Suprapubic skin (tissue), 4 donors: ENCODE data around the gene ZCCHC4. TPM values are rescaled to one million over a fixed set of nuclear protein-coding genes. Genes with fewer than 3 reads are reported as not detected.
"Not testable (repeated sequence)": the region's sequence is repeated elsewhere in the genome, so short reads cannot be mapped to it uniquely, and the experiment has no call there.

Source experiments
- DNase-seq, 2 donors: peaks; one replicate each; pipeline ENCODE4 v3.0.0-alpha.2; 2019; ENCODE audit warnings: low spot score in 2 of 2
- H3K27ac ChIP-seq: fragments of 200-600 bp; sonication (generic); one replicate; pipeline ENCODE4 v1.5.1; 2019
- H3K27me3 ChIP-seq: fragments of 200-600 bp; sonication (generic); one replicate; pipeline ENCODE4 v1.5.1; 2019
- H3K36me3 ChIP-seq: fragments of 200-600 bp; sonication (generic); one replicate; pipeline ENCODE4 v1.5.1; 2019
- H3K4me1 ChIP-seq: fragments of 200-600 bp; sonication (generic); one replicate; pipeline ENCODE4 v1.5.1; 2019
- H3K4me3 ChIP-seq: fragments of 200-600 bp; sonication (generic); one replicate; pipeline ENCODE4 v1.5.1; 2019; ENCODE audit warnings: mild to moderate bottlenecking
- H3K9me3 ChIP-seq: fragments of 200-600 bp; sonication (generic); one replicate; pipeline ENCODE4 v1.5.1; 2019
- EP300 ChIP-seq: sonication (generic); formaldehyde crosslinking; IDR thresholded peaks from one replicate; pipeline ENCODE4 v1.6.1; 2017; ENCODE audit warnings: antibody characterized with exemption
- POLR2A ChIP-seq, 2 donors: fragments of 450-650 bp; IDR thresholded peaks; one replicate each; pipeline ENCODE4 v1.6.1; 2017; ENCODE audit warnings: antibody characterized with exemption in 2 of 2, mild to moderate bottlenecking in 2 of 2, moderate library complexity in 2 of 2
- POLR2AphosphoS5 ChIP-seq, 3 donors: sonication (generic); formaldehyde crosslinking; IDR thresholded peaks; one replicate each; pipeline ENCODE4 v1.6.1; 2017; ENCODE audit warnings: antibody characterized with exemption in 3 of 3
- WGBS: methylation state at CpG from one replicate; pipeline ENCODE4 v1.1.5; 2018; 5-methylcytosine and 5-hydroxymethylcytosine counted together
- total RNA-seq, 4 donors: library from RNA; depleted of rRNA; stranded (reverse); fragments of >200 nt; gene quantifications; one replicate each; pipeline ENCODE4 v1.1.0, GENCODE V29; 2016
- TF ChIP-seq, protein P1 (sequence below), 2 donors: fragments of 200-600 bp in 1 of 2; fragments of 450-650 bp in 1 of 2; sonication (generic) in 1 of 2; IDR thresholded peaks; one replicate each; pipeline ENCODE4 v1.5.1; 2016 to 2019; ENCODE audit warnings: antibody characterized with exemption in 2 of 2, mild to moderate bottlenecking in 1 of 2, moderate library complexity in 1 of 2

ZCCHC4 gene
- total RNA-seq, 4 donors from 2014 or later: 7.2 to 20.0 (median 11.2) TPM

DNA sequence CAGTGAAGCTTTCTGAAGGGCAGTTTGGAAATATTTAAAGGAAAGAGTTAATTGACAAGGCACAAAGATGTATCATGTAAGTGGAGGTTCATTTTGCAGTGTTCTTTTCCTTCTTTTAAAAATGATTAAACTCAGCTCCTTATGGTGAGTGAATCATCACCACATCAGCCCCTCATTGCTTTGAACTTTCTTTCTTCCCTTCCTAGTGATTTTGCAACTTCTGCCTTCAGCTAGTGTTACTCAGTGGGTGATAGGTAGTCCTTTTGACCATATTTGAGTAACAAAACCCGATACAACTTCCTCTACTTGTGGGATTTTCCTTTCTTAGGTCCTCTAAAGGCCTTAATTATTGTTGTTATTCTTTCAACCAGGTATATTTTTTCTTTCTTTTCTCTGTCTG, 8.2 kb downstream of the ZCCHC4 start:
- peaks cover 39% of the 10 kb centered on the region for H3K36me3 ChIP-seq
- H3K4me1 ChIP-seq: no peaks in the 10 kb centered on the region
- no peak overlapping the region for H3K4me3 ChIP-seq
- no peak overlapping the region for H3K27ac ChIP-seq
- H3K27me3 ChIP-seq: no peaks in the 10 kb centered on the region
- TF ChIP-seq POLR2A (IDR thresholded peaks at IDR 0.05): no peak
- TF ChIP-seq, protein P1, sequence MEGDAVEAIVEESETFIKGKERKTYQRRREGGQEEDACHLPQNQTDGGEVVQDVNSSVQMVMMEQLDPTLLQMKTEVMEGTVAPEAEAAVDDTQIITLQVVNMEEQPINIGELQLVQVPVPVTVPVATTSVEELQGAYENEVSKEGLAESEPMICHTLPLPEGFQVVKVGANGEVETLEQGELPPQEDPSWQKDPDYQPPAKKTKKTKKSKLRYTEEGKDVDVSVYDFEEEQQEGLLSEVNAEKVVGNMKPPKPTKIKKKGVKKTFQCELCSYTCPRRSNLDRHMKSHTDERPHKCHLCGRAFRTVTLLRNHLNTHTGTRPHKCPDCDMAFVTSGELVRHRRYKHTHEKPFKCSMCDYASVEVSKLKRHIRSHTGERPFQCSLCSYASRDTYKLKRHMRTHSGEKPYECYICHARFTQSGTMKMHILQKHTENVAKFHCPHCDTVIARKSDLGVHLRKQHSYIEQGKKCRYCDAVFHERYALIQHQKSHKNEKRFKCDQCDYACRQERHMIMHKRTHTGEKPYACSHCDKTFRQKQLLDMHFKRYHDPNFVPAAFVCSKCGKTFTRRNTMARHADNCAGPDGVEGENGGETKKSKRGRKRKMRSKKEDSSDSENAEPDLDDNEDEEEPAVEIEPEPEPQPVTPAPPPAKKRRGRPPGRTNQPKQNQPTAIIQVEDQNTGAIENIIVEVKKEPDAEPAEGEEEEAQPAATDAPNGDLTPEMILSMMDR (IDR thresholded peaks at IDR 0.05): no peak
- TF ChIP-seq POLR2AphosphoS5 (IDR thresholded peaks at IDR 0.05): no peak
- TF ChIP-seq EP300: no peak
- no peaks in the 10 kb centered on the region for H3K9me3 ChIP-seq
- WGBS: 79% methylated on average over 1 of the region's 1 CpG
- DNase-seq: no peak

DNA sequence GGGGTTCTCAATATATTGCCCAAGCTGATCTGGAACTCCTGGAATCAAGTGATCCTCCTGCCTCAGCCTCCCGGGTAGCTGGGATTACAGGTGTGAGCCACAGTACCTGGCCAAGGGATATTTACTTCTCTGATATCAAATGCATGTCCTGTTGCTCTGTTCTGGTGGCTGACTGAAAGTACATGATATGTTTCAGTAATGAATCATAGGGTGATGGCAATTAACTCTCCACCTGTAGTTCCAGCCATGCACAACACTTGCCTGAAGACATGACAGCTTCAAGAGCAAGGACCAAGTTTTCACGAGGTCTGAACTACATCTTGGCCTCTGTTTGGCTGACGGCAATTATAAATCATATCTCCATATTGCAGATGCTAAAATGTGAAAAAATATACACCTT, 9.1 kb downstream of the ZCCHC4 start:
- Histone ChIP-seq H3K27me3 (no peaks in the 10 kb centered on the region), H3K4me1 (no peaks in the 10 kb centered on the region), H3K36me3 (peaks cover 31% of the 10 kb centered on the region), H3K4me3 (no peak overlapping the region), H3K27ac (no peak overlapping the region), H3K9me3 (no peaks in the 10 kb centered on the region)
- no peak for DNase-seq
- 76% methylated on average over 3 of the region's 3 CpGs for WGBS
- TF ChIP-seq, protein P1 (IDR thresholded peaks at IDR 0.05): no peak
- TF ChIP-seq EP300: no peak
- TF ChIP-seq POLR2A (IDR thresholded peaks at IDR 0.05): no peak
- no peak for TF ChIP-seq POLR2AphosphoS5 (IDR thresholded peaks at IDR 0.05)

DNA sequence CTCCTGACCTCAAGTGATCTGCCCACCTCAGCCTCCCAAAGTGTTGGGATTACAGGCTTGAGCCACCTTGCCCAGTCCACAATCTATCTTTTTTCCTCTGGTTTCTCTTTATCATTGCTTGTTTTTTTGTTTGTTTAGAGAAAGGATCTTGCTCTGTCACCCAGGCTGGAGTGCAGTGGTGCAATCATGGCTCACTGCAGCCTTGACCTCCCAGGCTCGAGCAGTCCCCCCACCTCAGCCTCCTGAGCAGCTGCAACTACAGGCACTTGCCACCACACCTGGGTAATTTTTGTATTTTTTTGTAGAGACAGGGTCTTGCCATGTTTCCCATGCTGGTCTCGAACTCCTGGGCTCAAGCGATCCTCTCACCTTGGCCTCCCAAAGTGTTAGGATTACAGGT, 15.9 kb downstream of the ZCCHC4 start:
- WGBS: 97% methylated on average over 3 of the region's 3 CpGs
- H3K27me3 ChIP-seq, H3K4me1 ChIP-seq, H3K27ac ChIP-seq, H3K36me3 ChIP-seq, DNase-seq, H3K4me3 ChIP-seq, H3K9me3 ChIP-seq: not testable (repeated sequence)

DNA sequence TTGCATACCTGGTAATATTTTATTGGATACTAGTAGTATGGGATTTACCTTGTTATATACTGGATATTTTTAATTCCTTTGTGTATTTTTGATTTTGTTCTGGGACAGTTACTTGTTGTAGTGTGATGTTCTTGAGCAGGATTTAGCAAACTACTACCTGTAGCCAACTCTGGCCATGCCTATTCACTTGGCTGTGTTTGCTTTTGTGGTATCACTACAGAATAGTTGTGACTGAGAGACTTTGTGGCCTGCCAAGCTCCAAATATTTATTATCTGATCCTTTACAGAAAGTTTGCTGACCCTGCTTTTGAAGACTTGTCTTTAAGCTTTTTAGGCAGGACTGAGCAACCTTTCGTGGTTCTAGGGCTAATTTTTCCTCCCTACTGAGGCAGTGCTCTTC, 17.8 kb downstream of the ZCCHC4 start:
- DNase-seq: no peak
- Histone ChIP-seq H3K9me3 (no peaks in the 10 kb centered on the region), H3K4me3 (no peak overlapping the region), H3K4me1 (no peaks in the 10 kb centered on the region), H3K27me3 (no peaks in the 10 kb centered on the region), H3K36me3 (peaks cover 7% of the 10 kb centered on the region), H3K27ac (no peak overlapping the region)
- TF ChIP-seq POLR2A (IDR thresholded peaks at IDR 0.05): no peak
- TF ChIP-seq, protein P1 (IDR thresholded peaks at IDR 0.05): no peak
- TF ChIP-seq EP300: no peak
- TF ChIP-seq POLR2AphosphoS5 (IDR thresholded peaks at IDR 0.05): no peak
- WGBS: 100% methylated on average over 1 of the region's 1 CpG

DNA sequence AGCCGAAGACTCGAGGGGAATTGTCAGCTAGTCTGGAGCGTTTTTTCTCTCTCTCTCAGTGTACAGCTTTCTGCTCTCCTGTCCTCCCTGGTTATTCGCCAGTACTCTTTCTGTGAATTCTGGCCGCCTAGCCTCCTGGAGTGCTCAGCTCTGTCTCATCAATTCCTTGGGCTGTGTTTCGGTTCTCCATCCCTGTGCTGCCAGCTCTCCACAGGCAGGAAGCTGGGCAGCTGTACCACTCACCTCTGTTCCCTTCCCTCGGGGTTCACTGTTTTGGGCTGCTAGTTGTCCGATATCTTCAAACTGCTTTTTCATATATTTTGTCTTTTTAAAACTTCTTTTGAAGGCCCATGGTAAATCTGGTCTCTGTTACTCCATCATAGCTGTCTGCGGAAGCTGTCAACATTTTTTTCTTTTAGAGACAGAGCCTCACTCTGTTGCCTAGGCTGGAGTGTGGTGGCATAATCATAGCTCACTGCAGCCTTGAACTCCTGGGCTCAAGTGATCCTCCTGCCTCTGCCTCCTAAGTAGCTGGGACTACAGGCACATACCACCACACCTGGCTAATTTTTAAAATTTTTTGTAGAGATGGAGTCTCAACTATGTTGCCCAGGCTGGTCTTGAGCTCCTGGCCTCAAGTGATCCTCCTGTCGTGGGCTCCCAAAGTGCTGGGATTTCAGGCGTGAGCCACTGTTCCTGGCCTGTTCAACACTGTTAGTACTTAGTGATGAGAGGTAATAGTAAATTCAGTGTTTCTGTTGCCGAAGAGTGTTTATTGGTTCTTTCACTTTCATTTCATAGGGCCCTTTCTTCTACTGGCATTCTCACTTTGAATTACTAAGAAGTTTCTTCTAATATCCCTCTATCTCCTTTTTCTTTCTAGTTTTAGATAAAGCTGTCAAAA, 18.6 kb downstream of the ZCCHC4 start:
- H3K4me1 ChIP-seq: no peaks in the 10 kb centered on the region
- DNase-seq: no peak
- no peak overlapping the region for H3K27ac ChIP-seq
- TF ChIP-seq POLR2A (IDR thresholded peaks at IDR 0.05) (no peak), EP300 (no peak), POLR2AphosphoS5 (IDR thresholded peaks at IDR 0.05) (no peak)
- TF ChIP-seq, protein P1 (IDR thresholded peaks at IDR 0.05): no peak
- peaks cover 11% of the 10 kb centered on the region for H3K36me3 ChIP-seq
- no peak overlapping the region for H3K4me3 ChIP-seq
- no peaks in the 10 kb centered on the region for H3K9me3 ChIP-seq
- 89% methylated on average over 12 of the region's 12 CpGs for WGBS
- H3K27me3 ChIP-seq: no peaks in the 10 kb centered on the region
